ENCODE data around the gene SLC37A1. TPM values are rescaled to one million over a fixed set of nuclear protein-coding genes. Genes with fewer than 3 reads are reported as not detected.

SLC37A1 gene
- total RNA-seq, 2 donors from 2014 or later = 22.7 to 47.0 TPM

DNA sequence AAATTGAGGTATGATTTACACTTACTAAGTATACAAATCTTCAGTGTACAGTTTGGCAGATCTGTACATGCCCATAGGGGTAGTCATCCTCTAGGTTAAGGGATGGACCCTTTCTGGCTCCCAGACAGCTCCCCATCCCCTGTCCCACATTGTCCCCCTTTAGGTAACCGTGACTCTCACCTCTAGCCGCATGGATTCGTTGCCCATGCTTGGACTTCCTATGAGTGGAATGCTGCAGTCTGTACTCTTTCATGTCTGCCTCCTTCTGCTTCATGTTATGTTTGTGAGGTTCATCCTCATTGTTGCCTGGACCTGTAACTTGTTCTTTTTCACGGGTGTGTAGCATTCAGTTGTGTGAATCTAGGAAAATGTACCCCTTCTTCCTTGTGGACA lies 20.3 kb downstream of the SLC37A1 start:
- peaks cover 22% of the 10 kb centered on the region for H3K4me1 Mint-ChIP-seq
- Histone ChIP-seq H3K36me3 (ENCODE audit: control insufficient read depth, insufficient read depth, low read length) (no peaks in the 10 kb centered on the region), H3K27me3 (ENCODE audit: control insufficient read depth, insufficient read depth, low read length, poor library complexity, severe bottlenecking) (no peaks in the 10 kb centered on the region), H3K9ac (ENCODE audit: extremely low read depth, low read length, poor library complexity, severe bottlenecking) (no peak overlapping the region), H3K9me3 (ENCODE audit: control insufficient read depth, low read length) (no peaks in the 10 kb centered on the region), H3K4me1 (ENCODE audit: control insufficient read depth, insufficient read depth, low read length) (no peaks in the 10 kb centered on the region), H3K27ac (ENCODE audit: low read depth, low read length) (no peak overlapping the region), H3K4me3 (ENCODE audit: low read length) (no peak overlapping the region)
- no peaks in the 10 kb centered on the region for H3K27me3 Mint-ChIP-seq (ENCODE audit: insufficient read depth)
- DNase-seq = peak; percentile 22
- WGBS, 2 experiments (ENCODE audit: insufficient coverage in 1 of 2, insufficient read length in 1 of 2) = 92% methylated on average over 4 of the region's 4 CpGs
- H3K27ac Mint-ChIP-seq = no peak overlapping the region
- TF ChIP-seq, protein P1, sequence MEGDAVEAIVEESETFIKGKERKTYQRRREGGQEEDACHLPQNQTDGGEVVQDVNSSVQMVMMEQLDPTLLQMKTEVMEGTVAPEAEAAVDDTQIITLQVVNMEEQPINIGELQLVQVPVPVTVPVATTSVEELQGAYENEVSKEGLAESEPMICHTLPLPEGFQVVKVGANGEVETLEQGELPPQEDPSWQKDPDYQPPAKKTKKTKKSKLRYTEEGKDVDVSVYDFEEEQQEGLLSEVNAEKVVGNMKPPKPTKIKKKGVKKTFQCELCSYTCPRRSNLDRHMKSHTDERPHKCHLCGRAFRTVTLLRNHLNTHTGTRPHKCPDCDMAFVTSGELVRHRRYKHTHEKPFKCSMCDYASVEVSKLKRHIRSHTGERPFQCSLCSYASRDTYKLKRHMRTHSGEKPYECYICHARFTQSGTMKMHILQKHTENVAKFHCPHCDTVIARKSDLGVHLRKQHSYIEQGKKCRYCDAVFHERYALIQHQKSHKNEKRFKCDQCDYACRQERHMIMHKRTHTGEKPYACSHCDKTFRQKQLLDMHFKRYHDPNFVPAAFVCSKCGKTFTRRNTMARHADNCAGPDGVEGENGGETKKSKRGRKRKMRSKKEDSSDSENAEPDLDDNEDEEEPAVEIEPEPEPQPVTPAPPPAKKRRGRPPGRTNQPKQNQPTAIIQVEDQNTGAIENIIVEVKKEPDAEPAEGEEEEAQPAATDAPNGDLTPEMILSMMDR (conservative IDR thresholded peaks at IDR 0.05) = no peak
- H3K36me3 Mint-ChIP-seq (ENCODE audit: low read depth) = peaks cover 39% of the 10 kb centered on the region
- H3K9me3 Mint-ChIP-seq = no peaks in the 10 kb centered on the region
- no peak overlapping the region for H3K4me3 Mint-ChIP-seq

DNA sequence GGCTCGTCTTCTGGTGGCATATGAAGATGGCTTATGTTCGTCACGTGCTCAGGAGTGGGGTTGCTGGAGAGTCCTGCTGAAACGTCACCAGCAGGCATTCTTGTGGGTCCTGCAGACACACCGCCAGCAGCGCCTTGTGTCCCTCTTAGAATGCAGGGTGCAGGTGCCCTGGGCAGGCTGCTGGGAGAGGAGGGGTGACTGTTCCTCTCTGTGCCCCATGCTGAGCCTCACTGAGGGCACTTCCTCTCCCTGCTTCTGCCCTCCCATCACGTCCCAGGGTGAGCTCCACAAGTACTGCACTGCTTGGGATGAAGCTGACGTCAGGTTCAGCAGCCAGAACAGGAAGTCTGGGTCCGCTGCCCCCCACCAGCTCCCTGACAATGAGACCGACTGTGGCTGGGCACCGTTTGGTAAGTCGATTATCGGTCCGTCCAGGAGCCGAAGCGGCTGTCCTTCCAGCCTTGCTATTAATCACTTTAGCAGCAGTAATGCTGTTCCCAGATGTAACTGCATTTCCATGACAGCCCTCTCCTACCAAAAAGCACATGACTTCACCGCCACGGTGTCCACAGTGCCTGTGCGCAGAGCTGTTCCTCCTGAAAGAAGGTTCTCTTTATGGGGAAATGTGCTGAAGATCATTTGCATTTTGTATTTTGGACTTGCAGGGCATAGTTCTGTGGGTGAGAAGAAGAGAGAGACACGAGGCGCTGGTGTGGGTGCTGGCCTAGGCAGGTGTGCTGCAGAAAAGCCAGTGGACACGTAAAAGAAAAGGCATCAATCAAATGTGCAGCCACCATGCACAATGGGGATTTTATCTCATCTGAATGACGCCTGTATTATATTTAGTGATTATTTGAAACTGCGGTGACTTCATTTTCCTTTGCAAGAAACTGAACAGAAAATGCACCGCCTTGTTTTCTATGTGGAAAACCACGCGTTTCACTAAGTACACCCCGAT lies 21.0 kb downstream of the SLC37A1 start:
- 90 to 92% methylated on average over 22 to 28 of the region's 28 CpGs for WGBS, 2 experiments (ENCODE audit: insufficient coverage in 1 of 2, insufficient read length in 1 of 2)
- DNase-seq = peak; percentile 40
- no peak overlapping the region for H3K4me3 Mint-ChIP-seq
- H3K36me3 ChIP-seq (ENCODE audit: control insufficient read depth, insufficient read depth, low read length) = no peaks in the 10 kb centered on the region
- H3K4me1 Mint-ChIP-seq = peaks cover 28% of the 10 kb centered on the region
- H3K9ac ChIP-seq (ENCODE audit: extremely low read depth, low read length, poor library complexity, severe bottlenecking) = no peak overlapping the region
- H3K4me1 ChIP-seq (ENCODE audit: control insufficient read depth, insufficient read depth, low read length) = no peaks in the 10 kb centered on the region
- no peak overlapping the region for H3K27ac ChIP-seq (ENCODE audit: low read depth, low read length)
- H3K36me3 Mint-ChIP-seq (ENCODE audit: low read depth) = peaks cover 37% of the 10 kb centered on the region
- H3K4me3 ChIP-seq (ENCODE audit: low read length) = no peak overlapping the region
- no peaks in the 10 kb centered on the region for H3K9me3 Mint-ChIP-seq
- TF ChIP-seq, protein P1 (conservative IDR thresholded peaks at IDR 0.05) = no peak
- no peaks in the 10 kb centered on the region for H3K9me3 ChIP-seq (ENCODE audit: control insufficient read depth, low read length)
- no peaks in the 10 kb centered on the region for H3K27me3 ChIP-seq (ENCODE audit: control insufficient read depth, insufficient read depth, low read length, poor library complexity, severe bottlenecking)
- H3K27me3 Mint-ChIP-seq (ENCODE audit: insufficient read depth) = no peaks in the 10 kb centered on the region
- no peak overlapping the region for H3K27ac Mint-ChIP-seq

DNA sequence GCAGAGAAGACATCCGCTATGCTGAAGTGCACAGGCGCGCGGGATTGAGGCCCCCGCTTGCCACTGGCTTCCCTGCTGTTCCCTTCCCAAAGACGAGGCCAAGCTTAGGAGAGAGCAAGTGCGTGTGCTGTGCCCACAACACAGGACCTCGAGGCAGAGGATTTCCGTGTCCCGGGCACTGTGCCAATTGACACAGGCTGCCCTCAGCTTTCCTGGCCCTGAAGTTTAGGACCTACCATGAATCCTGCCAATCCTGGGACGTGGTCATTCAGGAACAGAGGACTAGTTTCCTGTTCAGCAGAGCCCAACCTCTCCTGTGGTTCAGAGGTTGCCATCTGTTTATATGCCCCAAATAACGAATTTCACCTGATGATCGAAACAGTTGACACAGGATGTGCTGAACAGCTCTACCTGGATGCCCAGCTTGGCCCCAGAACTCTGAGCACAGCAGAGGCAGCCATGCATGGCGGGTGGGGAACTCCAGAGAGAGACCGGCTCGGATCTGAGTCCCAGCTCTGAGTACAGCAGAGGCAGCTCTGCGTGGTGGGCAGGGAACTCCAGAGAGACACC lies 22.0 kb downstream of the SLC37A1 start:
- Mint-ChIP-seq H3K4me3 (no peak overlapping the region), H3K9me3 (no peaks in the 10 kb centered on the region), H3K27ac (no peak overlapping the region), H3K4me1 (peaks cover 30% of the 10 kb centered on the region), H3K27me3 (ENCODE audit: insufficient read depth) (no peaks in the 10 kb centered on the region), H3K36me3 (ENCODE audit: low read depth) (peaks cover 43% of the 10 kb centered on the region)
- DNase-seq = no peak
- Histone ChIP-seq H3K27me3 (ENCODE audit: control insufficient read depth, insufficient read depth, low read length, poor library complexity, severe bottlenecking) (no peaks in the 10 kb centered on the region), H3K9ac (ENCODE audit: extremely low read depth, low read length, poor library complexity, severe bottlenecking) (no peak overlapping the region), H3K4me1 (ENCODE audit: control insufficient read depth, insufficient read depth, low read length) (no peaks in the 10 kb centered on the region), H3K36me3 (ENCODE audit: control insufficient read depth, insufficient read depth, low read length) (no peaks in the 10 kb centered on the region), H3K4me3 (ENCODE audit: low read length) (no peak overlapping the region), H3K9me3 (ENCODE audit: control insufficient read depth, low read length) (no peaks in the 10 kb centered on the region), H3K27ac (ENCODE audit: low read depth, low read length) (no peak overlapping the region)
- WGBS, 2 experiments (ENCODE audit: insufficient coverage in 1 of 2, insufficient read length in 1 of 2) = 92 to 99% methylated on average over 12 to 17 of the region's 17 CpGs
- TF ChIP-seq, protein P1 (conservative IDR thresholded peaks at IDR 0.05) = no peak
